DND-41 (cell line): ENCODE results near the gene TRIM48.
"Not testable (repeated sequence)": the region's sequence is repeated elsewhere in the genome, so short reads cannot be mapped to it uniquely, and the experiment has no call there.

Experiments
- EZH2 ChIP-seq: IDR thresholded peaks from 3 replicates; pipeline ENCODE4 v1.6.1; 2012; ENCODE audit warnings: borderline replicate concordance, low read depth, mild to moderate bottlenecking, moderate library complexity, low read length, inconsistent platforms; ENCODE audit not compliant: severe bottlenecking
- TF ChIP-seq, protein P1 (sequence below): IDR thresholded peaks from 2 replicates; pipeline ENCODE4 v1.5.1; 2012; ENCODE audit warnings: borderline replicate concordance, low read length, moderate library complexity, mild to moderate bottlenecking; ENCODE audit not compliant: poor library complexity, severe bottlenecking; ENCODE audit errors: extremely low read depth

GRCh38 chr11:55238316-55238715 is 23.6 kb upstream of the TRIM48 start:
- TF ChIP-seq, protein P1, sequence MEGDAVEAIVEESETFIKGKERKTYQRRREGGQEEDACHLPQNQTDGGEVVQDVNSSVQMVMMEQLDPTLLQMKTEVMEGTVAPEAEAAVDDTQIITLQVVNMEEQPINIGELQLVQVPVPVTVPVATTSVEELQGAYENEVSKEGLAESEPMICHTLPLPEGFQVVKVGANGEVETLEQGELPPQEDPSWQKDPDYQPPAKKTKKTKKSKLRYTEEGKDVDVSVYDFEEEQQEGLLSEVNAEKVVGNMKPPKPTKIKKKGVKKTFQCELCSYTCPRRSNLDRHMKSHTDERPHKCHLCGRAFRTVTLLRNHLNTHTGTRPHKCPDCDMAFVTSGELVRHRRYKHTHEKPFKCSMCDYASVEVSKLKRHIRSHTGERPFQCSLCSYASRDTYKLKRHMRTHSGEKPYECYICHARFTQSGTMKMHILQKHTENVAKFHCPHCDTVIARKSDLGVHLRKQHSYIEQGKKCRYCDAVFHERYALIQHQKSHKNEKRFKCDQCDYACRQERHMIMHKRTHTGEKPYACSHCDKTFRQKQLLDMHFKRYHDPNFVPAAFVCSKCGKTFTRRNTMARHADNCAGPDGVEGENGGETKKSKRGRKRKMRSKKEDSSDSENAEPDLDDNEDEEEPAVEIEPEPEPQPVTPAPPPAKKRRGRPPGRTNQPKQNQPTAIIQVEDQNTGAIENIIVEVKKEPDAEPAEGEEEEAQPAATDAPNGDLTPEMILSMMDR, result not testable (repeated sequence)
- TF ChIP-seq EZH2, result not testable (repeated sequence)
